Loucy (cell line): ENCODE measurements around the gene ARFGEF3.

Experiments
- EZH2phosphoT487 ChIP-seq: fragments of 200-600 bp; IDR thresholded peaks from 2 replicates; pipeline ENCODE4 v1.6.1; 2018; ENCODE audit warnings: antibody characterized with exemption, mild to moderate bottlenecking, moderate library complexity, borderline replicate concordance
- TF ChIP-seq, protein P1 (sequence below): fragments of 200-600 bp; sonication (generic); conservative IDR thresholded peaks from 2 replicates; pipeline ENCODE4 v1.5.1; 2014; ENCODE audit warnings: mild to moderate bottlenecking, antibody characterized with exemption, low read length

- TF ChIP-seq, protein P1, sequence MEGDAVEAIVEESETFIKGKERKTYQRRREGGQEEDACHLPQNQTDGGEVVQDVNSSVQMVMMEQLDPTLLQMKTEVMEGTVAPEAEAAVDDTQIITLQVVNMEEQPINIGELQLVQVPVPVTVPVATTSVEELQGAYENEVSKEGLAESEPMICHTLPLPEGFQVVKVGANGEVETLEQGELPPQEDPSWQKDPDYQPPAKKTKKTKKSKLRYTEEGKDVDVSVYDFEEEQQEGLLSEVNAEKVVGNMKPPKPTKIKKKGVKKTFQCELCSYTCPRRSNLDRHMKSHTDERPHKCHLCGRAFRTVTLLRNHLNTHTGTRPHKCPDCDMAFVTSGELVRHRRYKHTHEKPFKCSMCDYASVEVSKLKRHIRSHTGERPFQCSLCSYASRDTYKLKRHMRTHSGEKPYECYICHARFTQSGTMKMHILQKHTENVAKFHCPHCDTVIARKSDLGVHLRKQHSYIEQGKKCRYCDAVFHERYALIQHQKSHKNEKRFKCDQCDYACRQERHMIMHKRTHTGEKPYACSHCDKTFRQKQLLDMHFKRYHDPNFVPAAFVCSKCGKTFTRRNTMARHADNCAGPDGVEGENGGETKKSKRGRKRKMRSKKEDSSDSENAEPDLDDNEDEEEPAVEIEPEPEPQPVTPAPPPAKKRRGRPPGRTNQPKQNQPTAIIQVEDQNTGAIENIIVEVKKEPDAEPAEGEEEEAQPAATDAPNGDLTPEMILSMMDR: 0 out of 2 replicates have a peak, but pooled peaks have one; percentile 10
- no peak for TF ChIP-seq EZH2phosphoT487
Measured at GRCh38 chr6:138113588-138114210, 48.0 kb upstream of the ARFGEF3 start.
